Thyroid gland (tissue), 4 donors: Measurements from ENCODE around the gene NKX1-1. TPM values are rescaled to one million over a fixed set of nuclear protein-coding genes. Genes with fewer than 3 reads are reported as not detected.

Experiments used
- DNase-seq, 2 donors: peaks; one replicate each; pipeline ENCODE4 v3.0.0-alpha.2; 2019
- H3K27ac ChIP-seq, 3 donors: fragments of 200-600 bp; sonication (generic); 1 replicate in 2 of 3; 2 replicates in 1 of 3; pipeline ENCODE4 v1.5.1; 2016 to 2019; ENCODE audit warnings: mild to moderate bottlenecking in 1 of 3, moderate library complexity in 1 of 3
- H3K27me3 ChIP-seq: fragments of 200-600 bp; sonication (generic); one replicate; pipeline ENCODE4 v1.5.1; 2019
- H3K36me3 ChIP-seq, 2 donors: fragments of 200-600 bp; sonication (generic); one replicate each; pipeline ENCODE4 v1.5.1; 2016 to 2019
- H3K4me1 ChIP-seq, 2 donors: fragments of 200-600 bp; sonication (generic); one replicate each; pipeline ENCODE4 v1.5.1; 2017 to 2019
- H3K4me3 ChIP-seq, 3 donors: fragments of 200-600 bp; sonication (generic); replicated peaks in 1 of 3; 1 replicate in 2 of 3; 2 replicates in 1 of 3; pipeline ENCODE4 v1.5.1; 2016; ENCODE audit warnings: mild to moderate bottlenecking in 1 of 3
- H3K9me3 ChIP-seq: fragments of 200-600 bp; sonication (generic); one replicate; pipeline ENCODE4 v1.5.1; 2017
- POLR2A ChIP-seq, 2 donors: fragments of 450-650 bp; IDR thresholded peaks; one replicate each; pipeline ENCODE4 v1.6.1; 2017; ENCODE audit warnings: antibody characterized with exemption in 2 of 2, mild to moderate bottlenecking in 2 of 2, moderate library complexity in 1 of 2
- WGBS, 2 donors: methylation state at CpG; one replicate each; pipeline ENCODE4 v1.1.5; 2017; 5-methylcytosine and 5-hydroxymethylcytosine counted together
- intact Hi-C: fragments of 100-400 bp; cut with DNase I; formaldehyde crosslinking; loops from one replicate; pipeline ENCODE4 v1.15.1; 2023
- total RNA-seq, 4 donors: library from RNA; depleted of rRNA; stranded (reverse); fragments of >200 nt; gene quantifications; one replicate each; pipeline ENCODE4 v1.2.3, GENCODE V29; 2016
- TF ChIP-seq, protein P1 (sequence below), 6 experiments: fragments of 200-600 bp in 3 of 6; fragments of 450-650 bp in 3 of 6; sonication (generic) in 3 of 6; IDR thresholded peaks; one replicate each; pipeline ENCODE4 v1.5.1; 2016 to 2019; ENCODE audit warnings: antibody characterized with exemption in 6 of 6, mild to moderate bottlenecking in 2 of 6, inconsistent platforms in 1 of 6, moderate library complexity in 1 of 6

Gene NKX1-1
- total RNA-seq, 4 donors from 2014 or later = not detected

- no peak overlapping the region for H3K4me3 ChIP-seq
- 90 to 92% methylated on average over 2 to 4 of the region's 16 CpGs for WGBS, 2 donors
- H3K27ac ChIP-seq = no peak overlapping the region
- H3K36me3 ChIP-seq = peaks cover 5 to 13% of the 10 kb centered on the region in 2 donors
- no peak for DNase-seq
- intact Hi-C loops = no loop called here
- no peaks in the 10 kb centered on the region for H3K4me1 ChIP-seq
- H3K9me3 ChIP-seq = no peaks in the 10 kb centered on the region
- TF ChIP-seq, protein P1, sequence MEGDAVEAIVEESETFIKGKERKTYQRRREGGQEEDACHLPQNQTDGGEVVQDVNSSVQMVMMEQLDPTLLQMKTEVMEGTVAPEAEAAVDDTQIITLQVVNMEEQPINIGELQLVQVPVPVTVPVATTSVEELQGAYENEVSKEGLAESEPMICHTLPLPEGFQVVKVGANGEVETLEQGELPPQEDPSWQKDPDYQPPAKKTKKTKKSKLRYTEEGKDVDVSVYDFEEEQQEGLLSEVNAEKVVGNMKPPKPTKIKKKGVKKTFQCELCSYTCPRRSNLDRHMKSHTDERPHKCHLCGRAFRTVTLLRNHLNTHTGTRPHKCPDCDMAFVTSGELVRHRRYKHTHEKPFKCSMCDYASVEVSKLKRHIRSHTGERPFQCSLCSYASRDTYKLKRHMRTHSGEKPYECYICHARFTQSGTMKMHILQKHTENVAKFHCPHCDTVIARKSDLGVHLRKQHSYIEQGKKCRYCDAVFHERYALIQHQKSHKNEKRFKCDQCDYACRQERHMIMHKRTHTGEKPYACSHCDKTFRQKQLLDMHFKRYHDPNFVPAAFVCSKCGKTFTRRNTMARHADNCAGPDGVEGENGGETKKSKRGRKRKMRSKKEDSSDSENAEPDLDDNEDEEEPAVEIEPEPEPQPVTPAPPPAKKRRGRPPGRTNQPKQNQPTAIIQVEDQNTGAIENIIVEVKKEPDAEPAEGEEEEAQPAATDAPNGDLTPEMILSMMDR (IDR thresholded peaks at IDR 0.05) = no peak
- TF ChIP-seq POLR2A (IDR thresholded peaks at IDR 0.05) = no peak
- no peaks in the 10 kb centered on the region for H3K27me3 ChIP-seq
Observed at GRCh38 chr4:1384675-1385372, 21.4 kb downstream of the NKX1-1 start.

- WGBS, 2 donors = 95 to 97% methylated on average over 15 to 28 of the region's 34 CpGs
- intact Hi-C loops = no loop called here
- peaks cover 5 to 13% of the 10 kb centered on the region in 2 donors for H3K36me3 ChIP-seq
Observed at GRCh38 chr4:1383728-1384591, 22.3 kb downstream of the NKX1-1 start.

DNA sequence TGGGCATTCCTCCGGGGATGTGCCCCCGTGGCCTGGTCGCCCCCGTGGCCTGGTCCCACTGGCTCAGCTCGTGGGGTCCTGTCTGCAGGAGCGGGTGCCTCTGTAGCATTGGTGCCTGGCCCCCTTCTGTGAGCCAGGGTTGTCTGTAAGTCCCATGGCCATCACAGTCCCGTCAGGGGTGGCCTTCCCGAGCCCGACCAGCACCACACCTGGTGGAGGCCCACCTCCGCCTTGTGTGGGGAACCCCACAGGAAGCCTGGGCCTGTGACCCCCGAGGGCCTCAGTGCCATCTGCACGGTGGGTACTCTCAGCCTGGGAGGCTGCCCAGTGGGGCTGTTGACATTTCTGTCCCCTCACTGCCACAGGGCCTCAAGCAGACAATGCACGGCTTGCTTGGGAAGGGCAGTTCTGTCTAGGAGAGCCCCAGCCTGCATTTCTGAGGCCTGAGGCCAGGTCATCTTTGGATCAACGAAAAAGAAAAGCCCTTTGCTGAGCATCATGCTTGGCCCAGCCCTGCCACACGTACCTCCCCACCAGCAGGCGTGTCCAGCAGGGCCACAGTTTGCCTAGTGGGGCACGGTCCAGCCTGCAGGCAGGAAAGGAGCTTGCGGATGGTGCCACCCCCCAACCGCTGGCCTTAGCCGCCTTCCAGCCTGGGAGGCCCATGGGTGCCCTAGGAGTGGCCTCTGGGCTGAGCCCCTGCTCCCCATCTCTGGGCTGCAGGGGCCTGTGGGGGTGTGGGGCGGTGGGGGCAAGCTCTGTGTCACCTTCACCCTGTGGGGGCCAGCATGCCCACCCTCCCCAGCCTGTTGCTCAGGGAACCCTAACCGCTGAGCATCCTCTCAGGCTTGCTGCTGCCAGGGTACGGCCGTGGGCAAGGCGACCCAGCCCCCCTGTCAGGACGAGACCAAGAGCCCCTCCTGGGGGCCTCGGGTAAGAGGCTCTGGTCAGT lies 23.2 kb downstream of the NKX1-1 start:
- Histone ChIP-seq H3K36me3 (peaks cover 5 to 13% of the 10 kb centered on the region in 2 donors), H3K27me3 (no peaks in the 10 kb centered on the region), H3K27ac (no peak overlapping the region), H3K4me1 (no peaks in the 10 kb centered on the region), H3K4me3 (no peak overlapping the region), H3K9me3 (no peaks in the 10 kb centered on the region)
- intact Hi-C loops = no loop called here
- TF ChIP-seq, protein P1 (IDR thresholded peaks at IDR 0.05) = no peak
- TF ChIP-seq POLR2A (IDR thresholded peaks at IDR 0.05) = no peak
- no peak for DNase-seq
- WGBS, 2 donors = 91 to 92% methylated on average over 14 to 19 of the region's 27 CpGs

More at GRCh38 chr4:1383728-1384591, 22.3 kb downstream of the NKX1-1 start:
- no peak overlapping the region for H3K27ac ChIP-seq
- DNase-seq = no peak
- TF ChIP-seq, protein P1 (IDR thresholded peaks at IDR 0.05) = no peak
- no peaks in the 10 kb centered on the region for H3K4me1 ChIP-seq
- no peaks in the 10 kb centered on the region for H3K27me3 ChIP-seq
- no peaks in the 10 kb centered on the region for H3K9me3 ChIP-seq
- no peak overlapping the region for H3K4me3 ChIP-seq

- no peak for TF ChIP-seq POLR2A (IDR thresholded peaks at IDR 0.05)
- DNase-seq = no peak
- Histone ChIP-seq H3K27ac (no peak overlapping the region), H3K36me3 (peaks cover 0 to 10% of the 10 kb centered on the region in 2 donors), H3K9me3 (no peaks in the 10 kb centered on the region), H3K4me3 (no peak overlapping the region), H3K27me3 (no peaks in the 10 kb centered on the region), H3K4me1 (no peaks in the 10 kb centered on the region)
- 94 to 95% methylated on average over 24 of the region's 24 CpGs for WGBS, 2 donors
- intact Hi-C loops = no loop called here
Observed at GRCh38 chr4:1381944-1382541, 24.2 kb downstream of the NKX1-1 start.

DNA sequence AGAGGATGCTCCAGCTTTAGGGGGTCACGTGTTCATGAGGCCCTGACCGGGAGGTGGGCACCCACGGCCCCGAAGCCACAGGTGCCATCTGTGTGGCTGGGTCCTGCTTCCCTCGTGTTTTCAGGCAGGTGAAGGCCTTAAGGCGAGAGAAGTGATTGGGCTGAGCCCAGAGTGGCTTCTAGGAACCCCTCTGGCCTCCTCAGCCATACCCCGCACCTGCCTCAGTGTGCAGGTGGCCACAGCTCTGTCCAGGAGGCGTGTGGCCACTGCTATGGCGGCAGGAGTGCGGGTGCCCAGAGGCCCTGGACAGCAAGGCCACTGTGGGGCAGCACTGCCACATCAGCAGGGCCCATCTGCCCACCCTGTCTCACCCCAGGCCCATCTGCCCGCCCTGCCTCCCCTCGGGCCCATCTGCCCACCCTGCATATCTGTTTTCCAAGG lies 25.0 kb downstream of the NKX1-1 start:
- H3K9me3 ChIP-seq = no peaks in the 10 kb centered on the region
- H3K27me3 ChIP-seq = no peaks in the 10 kb centered on the region
- H3K27ac ChIP-seq = no peak overlapping the region
- DNase-seq = no peak
- no peaks in the 10 kb centered on the region for H3K4me1 ChIP-seq
- 93% methylated on average over 10 to 12 of the region's 12 CpGs for whole genome bisulfite sequencing, 2 donors
- H3K36me3 ChIP-seq = peaks cover 5 to 17% of the 10 kb centered on the region in 2 donors
- TF ChIP-seq POLR2A (IDR thresholded peaks at IDR 0.05) = no peak
- TF ChIP-seq, protein P1 (IDR thresholded peaks at IDR 0.05) = no peak
- intact Hi-C loops = no loop called here
- H3K4me3 ChIP-seq = no peak overlapping the region
